Adrenal gland (tissue), 5 donors: ENCODE data around the gene CFAP58.

Experiments
- POLR2A ChIP-seq, 2 donors: fragments of 450-650 bp; IDR thresholded peaks; one replicate each; pipeline ENCODE4 v1.6.1; 2017; ENCODE audit warnings: antibody characterized with exemption in 2 of 2, mild to moderate bottlenecking in 2 of 2, moderate library complexity in 1 of 2
- TF ChIP-seq, protein P1 (sequence below), 6 experiments: fragments of 450-650 bp in 4 of 6; fragments of 200-600 bp in 2 of 6; sonication (generic) in 1 of 6; IDR thresholded peaks; 1 replicate in 5 of 6; 2 replicates in 1 of 6; pipeline versions ENCODE4 v1.5.1 to v1.8.0; 2016 to 2021; ENCODE audit warnings: antibody characterized with exemption in 6 of 6, mild to moderate bottlenecking in 2 of 6, moderate library complexity in 1 of 6
- donor health status: DM: no; HTN: no; CAD: no.

- TF ChIP-seq, protein P1, sequence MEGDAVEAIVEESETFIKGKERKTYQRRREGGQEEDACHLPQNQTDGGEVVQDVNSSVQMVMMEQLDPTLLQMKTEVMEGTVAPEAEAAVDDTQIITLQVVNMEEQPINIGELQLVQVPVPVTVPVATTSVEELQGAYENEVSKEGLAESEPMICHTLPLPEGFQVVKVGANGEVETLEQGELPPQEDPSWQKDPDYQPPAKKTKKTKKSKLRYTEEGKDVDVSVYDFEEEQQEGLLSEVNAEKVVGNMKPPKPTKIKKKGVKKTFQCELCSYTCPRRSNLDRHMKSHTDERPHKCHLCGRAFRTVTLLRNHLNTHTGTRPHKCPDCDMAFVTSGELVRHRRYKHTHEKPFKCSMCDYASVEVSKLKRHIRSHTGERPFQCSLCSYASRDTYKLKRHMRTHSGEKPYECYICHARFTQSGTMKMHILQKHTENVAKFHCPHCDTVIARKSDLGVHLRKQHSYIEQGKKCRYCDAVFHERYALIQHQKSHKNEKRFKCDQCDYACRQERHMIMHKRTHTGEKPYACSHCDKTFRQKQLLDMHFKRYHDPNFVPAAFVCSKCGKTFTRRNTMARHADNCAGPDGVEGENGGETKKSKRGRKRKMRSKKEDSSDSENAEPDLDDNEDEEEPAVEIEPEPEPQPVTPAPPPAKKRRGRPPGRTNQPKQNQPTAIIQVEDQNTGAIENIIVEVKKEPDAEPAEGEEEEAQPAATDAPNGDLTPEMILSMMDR (IDR thresholded peaks at IDR 0.05) = no peak
- no peak for TF ChIP-seq POLR2A (IDR thresholded peaks at IDR 0.05)
Observed at GRCh38 chr10:104387130-104387888, 33.7 kb downstream of the CFAP58 start.
